Hematopoietic multipotent progenitor cell (in vitro differentiated cells): ENCODE measurements around the gene CYP1A1. TPM values are rescaled to one million over a fixed set of nuclear protein-coding genes. Genes with fewer than 3 reads are reported as not detected.

Experiments used
- DNase-seq, 3 donors: peaks; one replicate each; pipeline ENCODE4 v3.0.0-alpha.2; 2011 to 2015; ENCODE audit warnings: low read depth in 2 of 3, low spot score in 2 of 3
- total RNA-seq: library from RNA; depleted of rRNA; stranded (reverse); fragments of >200 nt; gene quantifications from one replicate; pipeline ENCODE4 v1.2.3, GENCODE V29; 2012

CYP1A1 gene, protein sequence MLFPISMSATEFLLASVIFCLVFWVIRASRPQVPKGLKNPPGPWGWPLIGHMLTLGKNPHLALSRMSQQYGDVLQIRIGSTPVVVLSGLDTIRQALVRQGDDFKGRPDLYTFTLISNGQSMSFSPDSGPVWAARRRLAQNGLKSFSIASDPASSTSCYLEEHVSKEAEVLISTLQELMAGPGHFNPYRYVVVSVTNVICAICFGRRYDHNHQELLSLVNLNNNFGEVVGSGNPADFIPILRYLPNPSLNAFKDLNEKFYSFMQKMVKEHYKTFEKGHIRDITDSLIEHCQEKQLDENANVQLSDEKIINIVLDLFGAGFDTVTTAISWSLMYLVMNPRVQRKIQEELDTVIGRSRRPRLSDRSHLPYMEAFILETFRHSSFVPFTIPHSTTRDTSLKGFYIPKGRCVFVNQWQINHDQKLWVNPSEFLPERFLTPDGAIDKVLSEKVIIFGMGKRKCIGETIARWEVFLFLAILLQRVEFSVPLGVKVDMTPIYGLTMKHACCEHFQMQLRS
- total RNA-seq = 0.27 TPM

DNA sequence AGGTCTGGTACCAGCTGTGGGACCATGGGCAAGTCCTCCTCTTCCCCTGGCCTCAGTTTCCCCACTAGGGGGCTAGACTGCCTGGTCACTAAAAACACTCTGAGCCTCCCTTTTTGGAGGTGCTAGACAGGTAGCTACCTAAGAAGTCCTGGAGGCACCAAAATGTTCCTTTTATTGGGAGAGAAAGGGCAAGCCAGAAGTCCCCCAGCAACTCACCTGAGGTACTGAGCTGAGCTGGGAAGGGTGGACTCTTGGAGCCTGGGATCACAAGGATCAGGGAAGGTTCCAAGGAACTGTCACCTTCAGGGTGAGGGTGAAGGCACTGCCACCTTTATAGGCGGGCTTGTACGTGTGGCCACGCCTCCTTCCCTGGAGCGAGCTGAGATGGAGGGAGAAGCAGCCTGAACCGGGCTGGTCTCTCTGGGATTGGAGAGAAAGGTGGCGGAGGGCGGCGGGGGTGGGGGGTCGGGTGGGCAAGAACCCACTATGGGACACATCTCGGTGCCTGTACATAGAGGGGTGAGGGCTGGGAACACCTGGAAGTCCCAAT lies at the start of gene CYP1A1:
CYP1A1 (minus strand) TSS at position 304 of the 550 bp plus-strand sequence. CDS start 2,431 bp downstream, outside the sequence.
- DNase-seq = no peak

DNA sequence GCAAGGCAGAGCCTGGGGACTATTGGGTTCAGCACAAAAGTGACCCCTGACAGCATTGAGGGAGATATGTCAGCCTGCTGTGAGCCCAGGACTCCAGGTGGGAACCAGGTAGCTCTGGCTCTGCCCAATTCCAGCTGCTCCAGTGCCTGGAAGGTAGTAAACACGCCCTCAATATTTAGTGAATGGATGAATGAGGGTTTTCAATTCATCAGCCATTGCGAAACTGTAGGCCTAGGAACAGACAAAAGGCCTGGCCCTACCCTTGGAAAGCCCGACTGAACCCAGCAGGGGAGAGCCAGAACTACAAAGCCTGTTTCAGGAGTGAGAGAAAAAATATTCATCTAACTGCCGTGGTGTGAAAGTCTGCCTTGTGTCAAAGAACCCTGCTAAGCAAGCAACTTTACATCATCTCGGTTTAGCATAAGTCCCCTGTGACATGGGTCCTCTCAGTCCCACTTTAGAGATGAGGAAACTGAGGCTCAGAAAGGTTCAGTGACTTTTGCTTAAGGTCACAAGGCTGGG lies 48.5 kb upstream of the CYP1A1 start:
- DNase-seq = no peak

DNA sequence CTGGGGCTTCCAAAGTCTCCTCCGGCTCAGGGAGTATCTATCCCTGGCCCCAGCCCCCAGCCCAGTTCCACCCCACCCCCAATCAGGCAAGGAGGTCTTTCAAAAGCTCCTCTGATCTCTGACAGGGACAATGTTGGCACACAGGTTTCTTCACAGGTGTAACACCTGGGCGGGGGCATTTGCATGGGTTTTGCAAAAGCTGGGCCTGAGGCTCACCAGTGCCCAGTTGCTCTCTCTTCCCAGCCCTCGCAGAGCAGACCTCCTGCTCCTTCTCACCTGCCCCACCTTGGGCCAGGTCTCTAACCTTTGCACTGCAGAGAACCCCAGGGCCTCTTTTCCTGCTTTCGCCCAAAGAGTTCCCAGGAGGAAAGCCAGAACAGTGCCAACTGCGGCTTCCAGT lies 48.0 kb upstream of the CYP1A1 start:
- DNase-seq = no peak

DNA sequence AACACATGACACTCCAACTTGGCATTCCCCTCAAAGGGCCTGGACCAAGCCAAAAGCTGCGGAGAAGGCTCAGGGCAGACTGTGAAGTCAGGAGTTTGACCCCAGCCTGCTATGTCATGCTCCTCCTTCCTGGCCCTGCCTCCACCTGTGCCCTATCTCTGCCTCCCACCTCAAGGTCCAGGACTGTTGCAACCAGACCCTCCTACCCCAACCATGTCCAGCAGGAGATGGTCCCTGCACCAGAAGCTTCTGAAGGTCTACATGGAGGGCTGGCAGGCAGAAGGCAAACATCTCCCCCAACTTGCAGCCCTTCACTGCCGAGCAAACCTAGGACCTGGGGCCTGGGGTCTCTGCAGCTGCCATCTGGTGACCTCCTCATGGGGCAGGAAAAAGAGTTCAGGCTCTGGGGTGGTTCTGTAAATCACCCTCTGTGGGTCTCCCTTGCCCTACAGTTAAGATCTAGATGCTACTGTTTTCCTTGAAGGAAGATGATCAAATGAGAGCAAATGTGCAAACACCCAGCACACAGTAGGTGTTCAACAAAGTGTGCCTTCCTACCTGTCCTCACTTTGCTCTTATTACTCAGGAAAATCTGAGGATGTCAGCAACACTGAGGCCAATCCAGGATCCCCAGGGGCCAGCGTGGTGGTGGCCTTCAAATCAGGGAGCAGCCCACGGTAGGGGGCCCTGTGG lies 45.0 kb upstream of the CYP1A1 start:
- no peak for DNase-seq

DNA sequence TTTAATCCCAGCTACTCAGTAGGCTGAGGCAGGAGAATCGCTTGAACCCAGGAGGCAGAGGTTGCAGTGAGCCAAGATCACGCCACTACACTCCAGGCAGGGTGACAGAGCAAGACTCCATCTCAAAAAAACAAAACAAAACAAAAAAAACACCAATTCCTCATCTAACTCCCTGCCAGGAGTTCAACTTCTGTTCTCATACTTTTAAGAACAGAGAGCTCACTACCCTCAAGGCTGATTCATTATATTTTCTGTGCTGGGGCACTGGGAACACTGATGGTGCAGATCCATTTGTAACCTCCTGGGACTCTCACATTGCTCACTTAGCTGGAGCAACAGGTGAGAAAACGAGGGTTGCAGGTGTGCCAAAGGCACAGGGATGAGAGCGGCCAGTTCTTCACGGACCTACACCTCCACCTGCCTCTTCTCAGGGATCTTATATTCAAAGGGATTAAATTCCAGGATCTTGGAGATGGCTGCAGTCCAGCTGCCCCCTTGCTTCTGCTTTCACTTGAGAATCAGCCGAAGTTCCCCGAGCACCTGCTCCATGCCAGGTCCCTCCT lies 44.2 kb upstream of the CYP1A1 start:
- DNase-seq = no peak

DNA sequence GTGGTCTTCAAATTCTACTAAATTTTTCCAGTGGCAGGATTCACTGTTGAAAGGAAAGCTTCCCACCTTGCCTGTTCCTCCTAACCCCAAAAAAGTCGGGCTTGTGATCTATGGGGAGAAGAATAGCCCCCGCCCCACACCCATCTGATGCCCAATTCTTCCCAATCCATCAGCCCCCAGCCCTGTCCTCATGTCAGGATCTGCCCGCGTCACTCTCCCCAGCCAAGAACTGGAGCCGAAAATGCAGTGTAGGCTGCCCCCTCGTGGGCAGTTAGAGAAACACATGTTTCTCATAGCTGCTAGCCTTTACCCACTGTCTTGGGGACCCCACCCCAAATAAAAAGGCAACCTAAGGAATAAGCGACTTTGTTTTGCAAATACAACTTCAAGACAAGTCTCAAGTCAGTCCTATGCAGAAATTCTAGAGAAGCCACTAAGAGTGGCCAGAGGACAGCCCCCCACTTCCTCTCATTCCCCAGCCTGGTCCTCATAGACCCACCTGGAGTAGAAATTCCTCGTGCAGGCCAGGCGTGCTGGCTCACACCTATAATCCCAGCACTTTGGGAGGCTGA lies 43.5 kb upstream of the CYP1A1 start:
- DNase-seq = peak in 1 of 3 donors; percentile 66

DNA sequence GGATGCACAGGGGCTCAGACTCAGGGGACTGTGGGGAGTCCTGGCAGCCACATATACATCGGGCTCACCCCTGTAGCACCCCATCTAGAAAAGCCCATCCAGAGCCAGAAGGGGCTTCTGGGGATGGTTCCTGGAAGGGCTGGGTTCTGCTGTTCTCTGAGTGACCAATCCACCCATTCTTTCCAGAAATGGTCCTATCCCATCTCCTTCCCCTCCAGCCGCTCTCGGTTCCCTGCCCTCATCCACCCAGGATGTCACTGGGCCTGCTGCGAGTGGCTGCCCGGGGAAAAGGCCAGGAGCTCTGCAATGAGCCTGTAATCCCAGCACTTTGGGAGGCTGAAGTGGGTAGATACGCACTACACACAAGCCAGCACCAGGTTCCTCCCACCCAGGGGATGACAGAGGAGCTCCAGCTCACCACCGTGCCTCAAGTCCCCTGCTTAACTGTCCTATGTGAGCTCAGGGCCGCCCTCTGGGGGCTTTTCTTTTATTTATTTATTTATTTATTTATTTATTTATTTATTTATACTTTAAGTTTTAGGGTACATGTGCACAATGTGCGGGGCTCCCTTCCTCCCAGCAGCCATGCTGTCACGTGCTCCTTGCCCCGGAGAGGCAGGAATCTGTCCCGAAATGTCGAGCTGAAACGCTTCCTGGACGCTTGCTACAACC lies 42.9 kb upstream of the CYP1A1 start:
- DNase-seq = peak in 1 of 3 donors; percentile 34

DNA sequence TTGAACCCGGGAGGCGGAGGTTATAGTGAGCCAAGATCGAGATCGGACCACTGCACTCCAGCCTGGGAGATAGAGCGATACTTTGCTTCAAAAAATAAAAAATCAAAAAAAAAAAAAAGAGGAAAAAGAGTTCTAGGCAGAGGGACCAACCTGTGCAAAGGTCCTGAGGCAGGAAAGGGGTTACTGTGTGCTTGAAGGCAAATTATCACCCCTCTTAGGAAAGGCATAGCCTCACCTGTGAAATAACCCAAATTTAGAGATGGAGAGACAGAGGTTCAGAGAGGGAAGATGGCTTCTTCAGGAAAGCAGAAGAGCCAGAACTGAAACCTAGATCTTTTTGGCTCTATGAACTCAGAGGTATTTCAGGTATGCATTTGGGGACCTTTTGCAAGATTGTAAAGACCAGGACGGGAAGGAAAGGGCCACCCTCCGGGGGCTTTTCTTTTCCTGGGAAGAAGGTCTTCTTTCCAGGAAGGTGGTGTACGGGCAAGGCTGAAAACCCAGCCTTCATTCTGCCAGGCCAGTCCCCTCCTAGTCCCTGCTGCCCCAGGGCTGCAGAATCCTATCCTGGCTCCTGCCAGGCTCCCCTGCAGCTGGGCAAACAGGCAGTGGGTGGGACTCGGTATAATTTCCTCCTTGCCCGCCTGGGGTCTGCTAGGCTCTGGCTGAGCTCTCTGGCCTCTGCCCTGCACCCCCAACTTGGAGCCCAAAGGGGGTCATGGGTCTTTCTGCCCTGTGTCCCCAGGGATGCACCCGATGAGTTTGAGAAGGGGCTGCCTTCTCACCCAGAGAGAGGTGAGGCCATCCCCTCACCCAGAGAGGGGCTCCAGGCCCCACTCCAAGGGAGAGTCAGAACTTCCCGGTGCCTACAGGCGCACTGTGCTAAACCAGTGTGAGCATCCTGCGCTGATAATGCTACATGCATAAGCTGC lies 42.1 kb upstream of the CYP1A1 start:
- DNase-seq = no peak

DNA sequence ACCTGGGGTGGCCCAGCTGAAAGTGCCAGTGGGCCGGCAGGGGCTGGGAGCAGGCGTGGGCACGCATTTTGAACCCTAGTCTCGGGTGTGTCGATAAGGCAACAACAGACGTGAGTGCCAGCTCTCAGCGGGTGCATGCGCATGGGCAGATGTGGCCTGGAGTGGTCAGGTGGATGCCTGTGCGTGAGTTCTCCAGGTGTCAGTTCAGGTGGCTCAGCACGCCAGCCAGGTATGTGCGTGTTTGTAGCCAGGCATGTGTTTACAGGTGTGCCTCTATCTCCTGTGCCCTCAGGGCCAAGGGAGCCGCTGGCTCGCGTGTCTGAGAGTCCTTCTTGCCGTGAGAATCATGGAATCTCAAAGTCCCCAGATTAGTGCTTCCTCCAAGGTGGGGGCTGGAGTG lies 38.1 kb upstream of the CYP1A1 start:
- no peak for DNase-seq

DNA sequence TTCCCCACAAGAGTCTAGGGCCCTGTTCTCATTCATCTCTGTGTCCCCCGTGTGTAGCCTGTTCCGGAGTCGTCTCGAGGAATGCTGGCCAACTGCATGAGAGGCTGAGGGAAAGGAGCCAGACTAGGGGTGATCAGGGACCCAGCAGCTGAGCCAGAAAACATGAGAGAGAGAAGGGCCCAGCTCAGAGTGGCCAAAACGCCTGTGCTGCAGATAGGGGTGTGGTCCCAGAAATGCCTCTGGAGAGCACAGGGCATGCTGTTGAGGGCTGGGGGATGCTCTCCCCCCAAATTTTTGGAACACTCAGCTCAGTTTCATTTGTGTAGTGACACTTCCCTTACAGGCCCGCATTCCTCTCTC lies 37.4 kb upstream of the CYP1A1 start:
- no peak for DNase-seq

DNA sequence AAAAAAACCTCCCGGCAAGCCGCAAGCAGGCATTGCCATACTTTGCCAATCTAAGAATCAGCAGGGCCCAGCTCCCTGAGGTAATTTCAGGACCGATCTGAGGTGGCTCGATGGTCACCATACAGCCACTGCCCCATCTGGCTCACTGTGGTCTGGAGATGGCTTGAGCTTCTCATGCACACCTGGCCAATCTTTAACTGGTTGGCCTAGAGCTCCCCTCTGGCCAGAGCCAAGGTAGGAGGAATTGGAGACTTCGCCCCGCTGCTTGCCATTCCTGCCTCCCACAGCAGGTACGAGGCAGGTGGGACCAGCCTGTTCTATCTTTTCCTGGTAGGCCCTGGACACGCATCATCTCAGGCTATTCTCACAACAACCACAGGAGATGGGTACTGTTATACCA lies 33.4 kb upstream of the CYP1A1 start:
- no peak for DNase-seq

DNA sequence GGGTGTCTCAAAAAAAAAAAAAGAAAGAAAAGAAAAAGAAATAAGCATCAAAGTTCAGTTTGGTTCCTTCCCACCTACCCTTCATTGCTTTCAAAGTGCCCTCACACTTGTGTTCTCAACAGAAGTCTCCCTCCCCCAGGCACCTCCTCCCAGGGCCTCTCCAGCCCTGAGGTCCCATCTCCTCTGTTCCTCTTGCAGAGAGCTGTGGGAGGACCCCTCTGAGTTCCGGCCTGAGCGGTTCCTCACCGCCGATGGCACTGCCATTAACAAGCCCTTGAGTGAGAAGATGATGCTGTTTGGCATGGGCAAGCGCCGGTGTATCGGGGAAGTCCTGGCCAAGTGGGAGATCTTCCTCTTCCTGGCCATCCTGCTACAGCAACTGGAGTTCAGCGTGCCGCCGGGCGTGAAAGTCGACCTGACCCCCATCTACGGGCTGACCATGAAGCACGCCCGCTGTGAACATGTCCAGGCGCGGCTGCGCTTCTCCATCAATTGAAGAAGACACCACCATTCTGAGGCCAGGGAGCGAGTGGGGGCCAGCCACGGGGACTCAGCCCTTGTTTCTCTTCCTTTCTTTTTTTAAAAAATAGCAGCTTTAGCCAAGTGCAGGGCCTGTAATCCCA lies 29.4 kb upstream of the CYP1A1 start:
- DNase-seq = no peak

DNA sequence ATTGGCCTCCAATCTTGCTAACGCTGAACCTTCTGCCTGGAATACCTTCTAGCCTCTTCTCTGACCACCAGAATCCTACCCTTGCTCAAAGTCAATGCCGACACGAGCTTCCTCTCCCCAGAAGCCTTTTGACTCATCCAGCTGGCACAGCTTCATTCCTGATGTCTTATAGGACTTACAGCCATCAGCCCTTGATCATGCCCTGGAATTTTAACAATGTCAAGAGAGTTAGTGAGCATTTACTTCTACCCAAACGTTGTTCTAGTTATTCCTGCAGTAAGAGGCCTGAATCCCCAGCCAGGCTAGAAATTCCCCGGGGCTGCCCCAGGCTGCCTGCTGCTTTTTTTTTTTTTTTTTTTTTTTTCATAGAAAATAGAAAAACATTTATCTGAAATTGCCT lies 27.2 kb upstream of the CYP1A1 start:
- no peak for DNase-seq

DNA sequence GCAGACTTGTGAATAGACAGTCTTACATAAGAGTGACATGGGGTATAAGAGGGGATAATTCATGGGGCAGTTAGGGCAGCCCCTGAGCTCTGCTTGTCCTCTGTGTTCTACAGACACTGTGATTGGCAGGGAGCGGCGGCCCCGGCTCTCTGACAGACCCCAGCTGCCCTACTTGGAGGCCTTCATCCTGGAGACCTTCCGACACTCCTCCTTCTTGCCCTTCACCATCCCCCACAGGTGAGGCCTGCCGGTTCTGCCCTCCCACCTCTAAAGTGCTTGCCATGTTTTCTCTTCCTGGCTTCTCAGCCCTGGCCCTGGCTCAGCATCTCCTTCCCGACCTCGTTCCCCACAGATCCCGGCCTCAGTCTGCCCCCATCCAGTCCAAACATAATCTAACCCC lies 26.7 kb upstream of the CYP1A1 start:
- no peak for DNase-seq

DNA sequence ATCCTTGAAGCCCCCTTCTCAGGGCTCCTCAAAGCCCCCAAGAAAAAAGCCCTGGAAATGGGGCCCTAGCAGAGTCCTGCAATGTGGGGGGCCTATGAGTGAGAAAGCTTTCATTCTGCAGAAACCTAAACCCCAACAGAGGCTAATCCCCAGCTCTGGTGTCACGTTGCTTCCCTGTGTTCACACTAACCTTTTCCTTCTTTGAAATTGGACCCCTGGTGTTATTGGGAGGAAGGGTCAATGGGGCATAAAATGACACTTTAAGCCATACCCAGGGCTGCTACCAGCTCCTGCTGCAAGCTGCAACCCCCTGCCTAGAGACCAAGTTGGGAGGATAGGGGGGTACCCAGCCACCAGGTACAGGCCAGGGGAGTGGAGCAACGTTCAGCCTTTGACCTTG lies 25.4 kb upstream of the CYP1A1 start:
- no peak for DNase-seq

DNA sequence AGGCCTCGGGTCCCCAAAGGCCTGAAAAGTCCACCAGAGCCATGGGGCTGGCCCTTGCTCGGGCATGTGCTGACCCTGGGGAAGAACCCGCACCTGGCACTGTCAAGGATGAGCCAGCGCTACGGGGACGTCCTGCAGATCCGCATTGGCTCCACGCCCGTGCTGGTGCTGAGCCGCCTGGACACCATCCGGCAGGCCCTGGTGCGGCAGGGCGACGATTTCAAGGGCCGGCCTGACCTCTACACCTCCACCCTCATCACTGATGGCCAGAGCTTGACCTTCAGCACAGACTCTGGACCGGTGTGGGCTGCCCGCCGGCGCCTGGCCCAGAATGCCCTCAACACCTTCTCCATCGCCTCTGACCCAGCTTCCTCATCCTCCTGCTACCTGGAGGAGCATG lies 24.5 kb upstream of the CYP1A1 start:
- DNase-seq = no peak

DNA sequence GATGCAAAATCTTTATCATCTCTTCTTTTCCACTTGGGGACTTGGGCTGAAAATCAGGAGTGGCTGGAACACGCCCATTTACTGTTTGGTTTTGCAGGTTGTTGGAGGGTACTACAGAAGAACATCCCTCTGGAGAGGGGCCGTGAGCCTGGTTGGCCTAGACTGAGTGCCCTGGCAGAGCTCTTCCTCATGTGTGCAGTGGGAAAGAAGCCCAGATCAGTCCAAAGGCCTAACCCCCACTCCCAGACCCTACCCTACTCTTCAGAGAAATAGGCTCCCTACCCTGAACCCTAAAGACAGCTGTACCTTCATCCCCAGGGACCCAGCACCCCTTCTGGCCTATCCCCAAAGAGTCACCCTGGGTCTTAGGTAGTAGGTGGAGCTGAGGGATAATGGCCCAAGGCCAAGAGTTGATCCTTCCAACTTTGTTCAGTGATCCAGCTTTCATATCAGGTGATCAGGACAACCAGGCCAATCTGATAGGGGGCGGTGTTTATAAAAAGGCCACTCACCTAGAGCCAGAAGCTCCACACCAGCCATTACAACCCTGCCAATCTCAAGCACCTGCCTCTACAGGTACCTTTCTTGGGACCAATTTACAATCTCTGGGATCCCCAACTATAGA lies 23.1 kb upstream of the CYP1A1 start, which contains the start of gene CYP1A2:
CYP1A2 (plus strand) TSS at position 524 of the 625 bp plus-strand sequence. CDS start 894 bp downstream, outside the sequence.
- DNase-seq = no peak

DNA sequence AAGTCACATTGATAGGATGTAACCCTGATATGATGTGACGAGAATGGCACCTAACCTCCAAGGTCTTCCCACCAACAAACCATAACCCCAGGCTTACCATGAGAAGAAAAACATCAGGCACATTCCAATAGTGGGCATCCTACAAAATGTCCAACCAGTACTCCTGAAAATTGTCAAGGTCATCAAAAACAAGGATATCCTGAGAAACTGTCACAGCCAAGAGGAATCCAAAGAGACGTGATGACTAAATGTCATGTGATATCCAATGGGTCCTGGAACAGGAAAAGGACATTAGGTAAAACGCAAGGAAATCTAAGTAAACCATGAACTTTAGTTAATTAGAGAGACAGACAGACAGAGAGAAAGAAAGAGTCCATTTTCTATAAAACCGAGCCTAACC lies 21.1 kb upstream of the CYP1A1 start:
- DNase-seq = no peak
